GM19099 (cell line): ENCODE results near the gene ABTB2.

Source experiments
- POLR2A ChIP-seq: IDR thresholded peaks from 3 replicates; pipeline ENCODE4 v1.6.1; 2011; ENCODE audit warnings: low read depth; ENCODE audit not compliant: insufficient read length; ENCODE audit errors: extremely low read depth

ABTB2 gene

GRCh38 chr11:34146411-34146810 lies 211.4 kb downstream of the ABTB2 start:
- no peak for TF ChIP-seq POLR2A

GRCh38 chr11:34145847-34146381 lies 211.9 kb downstream of the ABTB2 start:
- no peak for TF ChIP-seq POLR2A

- no peak for TF ChIP-seq POLR2A
Measured at GRCh38 chr11:34145073-34145472, 212.7 kb downstream of the ABTB2 start.

- TF ChIP-seq POLR2A = no peak
Measured at GRCh38 chr11:34143048-34143447, 214.8 kb downstream of the ABTB2 start.

DNA sequence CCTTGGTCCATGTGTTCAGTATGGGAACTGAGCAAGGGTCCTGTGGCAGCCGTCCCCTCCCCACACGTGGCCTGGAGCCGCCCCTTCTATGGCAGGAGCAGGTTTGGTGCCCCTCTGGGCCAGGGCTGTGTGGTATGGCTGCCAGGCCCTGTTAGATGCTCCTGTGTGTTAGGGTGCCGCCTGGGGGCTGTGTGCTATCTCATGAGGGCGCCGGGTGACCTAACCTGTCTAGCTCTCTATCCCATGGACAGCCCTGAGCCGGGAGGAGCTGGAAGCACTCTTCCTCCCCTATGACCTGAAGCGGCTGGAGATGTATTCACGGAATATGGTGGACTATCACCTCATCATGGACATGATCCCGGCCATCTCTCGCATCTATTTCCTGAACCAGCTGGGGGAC lies 217.7 kb downstream of the ABTB2 start:
- no peak for TF ChIP-seq POLR2A

GRCh38 chr11:34139346-34139745 lies 218.5 kb downstream of the ABTB2 start:
- TF ChIP-seq POLR2A = no peak

DNA sequence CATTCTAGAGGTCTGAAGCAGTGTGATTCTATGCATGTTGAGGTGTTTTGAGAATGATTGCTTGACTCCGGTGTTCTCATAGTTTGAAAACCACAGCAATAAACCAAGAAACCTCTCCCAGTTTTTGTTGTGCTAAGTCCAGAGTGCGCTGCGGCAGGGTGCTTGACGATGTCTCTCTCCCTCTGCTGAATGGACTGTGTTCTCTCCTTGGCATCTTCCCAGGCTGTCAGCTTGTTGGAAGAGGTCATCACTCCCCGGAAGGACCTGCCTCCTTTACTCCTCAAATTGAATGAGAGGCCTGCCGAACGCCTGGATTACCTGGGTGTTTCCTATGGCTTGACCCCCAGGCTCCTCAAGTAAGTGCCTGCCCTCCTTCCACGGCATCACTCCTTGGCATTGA lies 221.4 kb downstream of the ABTB2 start:
- no peak for TF ChIP-seq POLR2A

DNA sequence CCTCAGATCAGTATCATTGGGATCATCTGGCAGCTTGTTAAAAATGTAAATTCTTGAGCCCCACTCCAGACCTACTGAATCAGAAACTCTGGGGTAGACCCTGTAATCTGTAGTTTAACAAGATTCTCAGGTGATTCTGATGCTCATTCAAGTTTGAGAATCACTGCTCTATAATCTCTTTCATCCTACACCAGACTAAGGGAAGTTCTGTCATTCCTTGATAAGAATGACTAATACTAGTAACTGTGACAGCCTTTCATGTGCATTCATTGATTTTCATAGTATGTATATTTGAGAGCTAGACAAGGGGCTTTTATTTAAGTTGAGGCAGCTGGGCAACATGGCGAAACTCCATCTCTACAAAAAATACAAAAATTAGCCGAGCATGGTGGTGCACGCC lies 222.4 kb downstream of the ABTB2 start:
- TF ChIP-seq POLR2A = no peak

DNA sequence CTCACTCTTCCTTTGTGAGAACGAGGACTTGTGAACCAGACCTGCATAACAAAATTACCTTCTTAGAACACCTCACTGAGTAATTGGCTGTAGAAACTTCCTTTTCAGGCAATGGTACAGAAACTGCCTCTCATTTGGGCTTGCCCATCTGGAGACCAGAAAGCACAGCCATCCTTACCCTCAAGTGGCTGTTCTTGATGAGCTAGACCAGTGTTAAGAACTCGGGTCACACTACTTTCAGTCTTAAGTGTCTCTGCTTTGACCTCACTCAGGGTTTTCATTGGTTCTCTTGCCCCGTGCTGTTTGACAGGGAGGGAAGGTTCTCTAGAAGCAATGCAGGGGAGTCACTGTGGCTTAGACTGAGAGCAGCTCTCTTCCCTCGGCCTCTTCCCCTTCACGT lies 223.0 kb downstream of the ABTB2 start:
- no peak for TF ChIP-seq POLR2A

DNA sequence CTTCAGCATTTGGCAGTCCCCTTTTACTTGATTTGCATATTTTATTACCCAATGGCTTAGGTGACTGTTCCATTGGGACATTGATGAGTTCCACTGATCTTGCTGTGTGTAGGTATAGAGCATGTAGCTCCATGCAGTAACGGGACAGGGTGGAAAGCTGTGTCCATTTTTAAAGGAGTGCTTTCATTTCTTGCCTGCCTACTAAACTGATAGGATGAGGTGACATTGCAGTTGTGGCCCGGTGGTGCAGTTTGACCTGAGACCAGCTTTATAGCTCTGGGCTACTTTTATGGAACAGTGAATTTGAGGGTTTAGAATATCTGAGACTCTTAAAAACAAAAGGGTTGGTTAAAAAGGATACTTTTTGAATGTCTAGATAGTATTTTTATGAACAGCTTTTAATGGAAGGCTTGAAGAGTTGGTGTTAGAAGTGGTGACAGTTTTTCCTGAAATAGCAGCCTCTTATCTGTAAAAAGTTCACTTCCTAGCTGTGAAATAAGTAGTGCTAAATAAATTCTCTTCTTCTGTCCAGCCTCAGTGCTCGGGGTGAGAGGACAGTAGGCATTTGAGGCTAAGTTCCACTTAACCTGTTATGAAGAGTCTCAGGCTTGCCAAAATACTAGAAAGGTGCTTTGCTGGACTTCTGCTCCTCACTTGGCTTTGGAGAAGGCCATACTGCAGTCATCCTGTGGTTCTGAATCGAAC lies 225.4 kb downstream of the ABTB2 start:
- TF ChIP-seq POLR2A = no peak

DNA sequence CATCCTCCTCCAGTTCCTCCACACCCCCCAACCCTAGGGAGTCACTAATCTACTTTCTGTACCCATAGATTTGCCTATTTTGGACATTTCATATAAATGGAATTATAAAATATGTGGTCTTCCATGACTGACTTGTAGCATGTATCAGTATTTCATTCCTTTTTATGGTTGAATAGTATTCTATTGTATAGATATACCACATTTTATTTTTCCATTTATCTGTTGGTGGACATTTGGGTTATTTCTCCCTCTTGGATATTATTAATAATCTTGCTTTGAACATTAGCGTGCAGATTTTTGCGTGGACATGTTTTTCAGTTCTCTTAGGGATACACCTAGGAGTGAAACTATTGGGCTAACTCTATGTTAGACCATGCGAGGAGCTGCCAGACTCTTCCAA lies 229.0 kb downstream of the ABTB2 start:
- TF ChIP-seq POLR2A = no peak

DNA sequence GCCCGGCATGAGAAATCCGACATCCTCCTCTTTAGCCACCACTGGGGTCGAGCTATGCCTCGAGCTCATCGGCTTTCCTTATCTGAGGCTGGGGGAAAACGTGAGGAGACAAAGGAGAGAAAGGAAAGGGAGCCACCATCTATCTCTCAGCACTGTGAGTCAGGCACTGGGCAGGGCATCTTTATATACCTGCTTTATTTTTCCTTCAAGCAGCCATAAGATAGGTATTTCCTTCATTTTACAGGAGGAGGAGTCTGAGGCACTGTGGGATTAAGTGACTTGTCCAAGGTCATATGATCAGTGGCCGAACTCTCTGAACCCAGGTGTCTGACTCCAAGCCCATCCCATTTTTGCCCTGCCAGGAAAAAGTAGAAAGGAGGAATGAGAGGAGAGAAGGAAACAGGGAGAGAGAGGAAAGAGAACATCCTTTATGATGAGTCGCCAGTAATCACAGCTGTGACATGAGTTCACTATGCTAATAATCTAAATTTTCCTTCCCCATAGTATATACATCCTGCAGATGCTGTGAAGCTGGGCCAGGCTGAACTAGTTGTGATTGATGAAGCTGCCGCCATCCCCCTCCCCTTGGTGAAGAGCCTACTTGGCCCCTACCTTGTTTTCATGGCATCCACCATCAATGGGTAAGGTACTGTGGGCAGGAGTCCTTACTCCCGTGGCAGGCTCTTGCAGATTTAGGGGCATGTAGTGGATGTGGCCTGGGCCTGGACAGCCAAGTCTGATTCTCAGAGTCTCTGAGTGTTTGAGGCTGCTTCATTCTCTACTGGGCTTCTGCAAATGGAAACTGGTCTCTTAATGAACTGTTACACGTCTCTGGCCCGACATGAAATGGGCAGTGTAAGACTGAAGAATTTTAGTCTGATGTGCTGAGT lies 230.6 kb downstream of the ABTB2 start:
- no peak for TF ChIP-seq POLR2A

- TF ChIP-seq POLR2A = no peak
Measured at GRCh38 chr11:34124885-34125668, 232.7 kb downstream of the ABTB2 start.

- TF ChIP-seq POLR2A = no peak
Measured at GRCh38 chr11:34120651-34121050, 237.2 kb downstream of the ABTB2 start.

DNA sequence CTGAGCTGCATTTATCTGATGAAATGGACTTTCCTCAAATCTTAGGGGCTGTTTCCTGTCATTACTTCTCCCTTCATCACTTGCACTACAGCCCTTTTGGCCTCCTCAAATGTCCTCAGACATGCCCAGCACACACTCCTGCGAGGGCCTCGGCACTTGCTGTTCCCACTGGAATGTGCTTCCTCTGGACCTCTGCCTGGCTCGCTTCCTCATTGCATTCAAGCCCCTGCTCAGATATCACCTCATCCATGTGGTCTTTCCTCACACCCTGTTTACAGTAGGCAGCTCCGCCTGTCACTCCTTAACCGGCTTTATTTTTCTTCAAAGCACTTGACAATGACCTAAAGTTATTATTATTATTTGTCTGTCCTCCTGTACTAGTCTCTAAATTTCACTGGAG lies 243.3 kb downstream of the ABTB2 start:
- TF ChIP-seq POLR2A = no peak
